Astrocyte (in vitro differentiated cells and primary cell): ENCODE data around the gene LRRC8A. TPM values are rescaled to one million over a fixed set of nuclear protein-coding genes. Genes with fewer than 3 reads are reported as not detected.

Source experiments
- DNase-seq: peaks from one replicate; pipeline ENCODE4 v3.0.0-alpha.2; 2010; ENCODE audit warnings: low read depth
- FAIRE-seq: peaks from 2 replicates; lab custom pipeline; 2011; peaks lifted over from hg19 to GRCh38; lab: Jason Lieb, UNC
- H2AFZ ChIP-seq: 2 replicates; pipeline ENCODE4 v1.6.0; 2012; ENCODE audit warnings: low read depth, low read length, inconsistent platforms
- H3K27ac ChIP-seq: 2 replicates; pipeline ENCODE4 v1.5.1; 2011; ENCODE audit warnings: low read depth, low read length, inconsistent platforms
- H3K27me3 ChIP-seq: 2 replicates; pipeline ENCODE4 v1.6.0; 2011; ENCODE audit warnings: low read length, inconsistent platforms; ENCODE audit not compliant: insufficient read depth
- H3K36me3 ChIP-seq: 2 replicates; pipeline ENCODE4 v1.5.1; 2011; ENCODE audit warnings: low read length, inconsistent platforms; ENCODE audit not compliant: insufficient read depth
- H3K4me1 ChIP-seq: 2 replicates; pipeline ENCODE4 v1.5.1; 2011; ENCODE audit warnings: low read length, inconsistent platforms; ENCODE audit not compliant: insufficient read depth
- H3K4me2 ChIP-seq: 2 replicates; pipeline ENCODE4 v1.6.0; 2012; ENCODE audit warnings: low read length, inconsistent platforms
- H3K4me3 ChIP-seq: 2 replicates; pipeline ENCODE4 v1.5.1; 2011; ENCODE audit warnings: low read depth, mild to moderate bottlenecking, low read length, inconsistent platforms; ENCODE audit not compliant: insufficient read depth
- H3K79me2 ChIP-seq: 2 replicates; pipeline ENCODE4 v1.6.0; 2012; ENCODE audit warnings: mild to moderate bottlenecking, low read length, inconsistent platforms; ENCODE audit not compliant: insufficient read depth
- H3K9ac ChIP-seq: 2 replicates; pipeline ENCODE4 v1.6.0; 2012; ENCODE audit warnings: mild to moderate bottlenecking, low read length, inconsistent platforms
- H3K9me3 ChIP-seq: 2 replicates; pipeline ENCODE4 v1.5.1; 2012; ENCODE audit warnings: low read depth, mild to moderate bottlenecking, low read length, inconsistent platforms; ENCODE audit not compliant: insufficient read depth
- H4K20me1 ChIP-seq: 2 replicates; pipeline ENCODE4 v1.6.0; 2012; ENCODE audit warnings: low read length, inconsistent platforms; ENCODE audit not compliant: insufficient read depth
- H3K27ac Mint-ChIP-seq: one replicate; pipeline ENCODE4 v1.8.0; 2021; ENCODE audit warnings: mild to moderate bottlenecking, mixed read lengths; ENCODE audit not compliant: unreplicated experiment
- H3K27me3 Mint-ChIP-seq: one replicate; pipeline ENCODE4 v1.8.0; 2021; ENCODE audit warnings: low read depth, mixed read lengths; ENCODE audit not compliant: unreplicated experiment
- H3K36me3 Mint-ChIP-seq: one replicate; pipeline ENCODE4 v1.8.0; 2021; ENCODE audit warnings: low read depth, mixed read lengths; ENCODE audit not compliant: unreplicated experiment
- H3K4me1 Mint-ChIP-seq: one replicate; pipeline ENCODE4 v1.8.0; 2021; ENCODE audit warnings: low read depth, mixed read lengths; ENCODE audit not compliant: unreplicated experiment
- H3K4me3 Mint-ChIP-seq: one replicate; pipeline ENCODE4 v1.8.0; 2021; ENCODE audit warnings: mild to moderate bottlenecking, moderate library complexity, mixed read lengths; ENCODE audit not compliant: unreplicated experiment
- H3K9me3 Mint-ChIP-seq: one replicate; pipeline ENCODE4 v1.8.0; 2021; ENCODE audit warnings: mild to moderate bottlenecking, mixed read lengths; ENCODE audit not compliant: unreplicated experiment
- EZH2 ChIP-seq: IDR thresholded peaks from 2 replicates; pipeline ENCODE4 v1.6.1; 2012; ENCODE audit warnings: mild to moderate bottlenecking, low read length, inconsistent platforms; ENCODE audit not compliant: insufficient read depth
- total RNA-seq: library from RNA; stranded (reverse); gene quantifications from 2 replicates; pipeline ENCODE4 v1.2.1, GENCODE V29; 2021
- TF ChIP-seq, protein P1 (sequence below): IDR thresholded peaks from 2 replicates; pipeline ENCODE4 v1.5.1; 2011; ENCODE audit warnings: low read depth, mild to moderate bottlenecking, inconsistent platforms, low read length, moderate library complexity; ENCODE audit not compliant: insufficient read depth

The LRRC8A gene
- total RNA-seq, 1 donor from 2014 or later: 103 TPM

GRCh38 chr9:128913048-128913900 lies 31.3 kb downstream of the LRRC8A start:
- Histone ChIP-seq H3K4me1 (peaks cover 28% of the 10 kb centered on the region), H2AFZ (no peak overlapping the region), H3K36me3 (peaks cover 17% of the 10 kb centered on the region), H3K4me2 (peak overlapping the region; percentile 78), H3K79me2 (peaks cover 55% of the 10 kb centered on the region), H4K20me1 (peaks cover 11% of the 10 kb centered on the region), H3K9me3 (no peaks in the 10 kb centered on the region), H3K4me3 (peak overlapping the region; percentile 19), H3K27ac (peak overlapping the region; percentile 83), H3K27me3 (no peaks in the 10 kb centered on the region), H3K9ac (peak overlapping the region; percentile 34)
- no peaks in the 10 kb centered on the region for H3K27me3 Mint-ChIP-seq
- TF ChIP-seq, protein P1, sequence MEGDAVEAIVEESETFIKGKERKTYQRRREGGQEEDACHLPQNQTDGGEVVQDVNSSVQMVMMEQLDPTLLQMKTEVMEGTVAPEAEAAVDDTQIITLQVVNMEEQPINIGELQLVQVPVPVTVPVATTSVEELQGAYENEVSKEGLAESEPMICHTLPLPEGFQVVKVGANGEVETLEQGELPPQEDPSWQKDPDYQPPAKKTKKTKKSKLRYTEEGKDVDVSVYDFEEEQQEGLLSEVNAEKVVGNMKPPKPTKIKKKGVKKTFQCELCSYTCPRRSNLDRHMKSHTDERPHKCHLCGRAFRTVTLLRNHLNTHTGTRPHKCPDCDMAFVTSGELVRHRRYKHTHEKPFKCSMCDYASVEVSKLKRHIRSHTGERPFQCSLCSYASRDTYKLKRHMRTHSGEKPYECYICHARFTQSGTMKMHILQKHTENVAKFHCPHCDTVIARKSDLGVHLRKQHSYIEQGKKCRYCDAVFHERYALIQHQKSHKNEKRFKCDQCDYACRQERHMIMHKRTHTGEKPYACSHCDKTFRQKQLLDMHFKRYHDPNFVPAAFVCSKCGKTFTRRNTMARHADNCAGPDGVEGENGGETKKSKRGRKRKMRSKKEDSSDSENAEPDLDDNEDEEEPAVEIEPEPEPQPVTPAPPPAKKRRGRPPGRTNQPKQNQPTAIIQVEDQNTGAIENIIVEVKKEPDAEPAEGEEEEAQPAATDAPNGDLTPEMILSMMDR: no peak
- no peak for TF ChIP-seq EZH2
- H3K27ac Mint-ChIP-seq: peak overlapping the region; percentile 83
- H3K9me3 Mint-ChIP-seq: no peaks in the 10 kb centered on the region
- peak overlapping the region; percentile 9 for H3K4me3 Mint-ChIP-seq
- H3K4me1 Mint-ChIP-seq: peaks cover 29% of the 10 kb centered on the region
- FAIRE-seq (no peak), DNase-seq (no peak)
- H3K36me3 Mint-ChIP-seq: peaks cover 27% of the 10 kb centered on the region

- no peak overlapping the region for H2AFZ ChIP-seq
- Mint-ChIP-seq H3K4me3 (no peak overlapping the region), H3K9me3 (no peaks in the 10 kb centered on the region), H3K4me1 (peaks cover 29% of the 10 kb centered on the region), H3K36me3 (peaks cover 21% of the 10 kb centered on the region), H3K27me3 (no peaks in the 10 kb centered on the region), H3K27ac (peak overlapping the region; percentile 58)
- H3K9ac ChIP-seq: no peak overlapping the region
- H3K79me2 ChIP-seq: peaks cover 46% of the 10 kb centered on the region
- peaks cover 28% of the 10 kb centered on the region for H3K4me1 ChIP-seq
- TF ChIP-seq EZH2: no peak
- TF ChIP-seq, protein P1: no peak
- DNase-seq (no peak), FAIRE-seq (no peak)
- H3K4me3 ChIP-seq: no peak overlapping the region
- no peak overlapping the region for H3K27ac ChIP-seq
- no peaks in the 10 kb centered on the region for H3K27me3 ChIP-seq
- H3K4me2 ChIP-seq: no peak overlapping the region
- no peaks in the 10 kb centered on the region for H3K9me3 ChIP-seq
- peaks cover 7% of the 10 kb centered on the region for H4K20me1 ChIP-seq
- H3K36me3 ChIP-seq: peaks cover 8% of the 10 kb centered on the region
These were observed 32.3 kb downstream of the LRRC8A start for GRCh38 chr9:128913995-128914772.
